HS-27A (cell line): ENCODE results near the gene CPNE5.
"Not testable (repeated sequence)": the region's sequence is repeated elsewhere in the genome, so short reads cannot be mapped to it uniquely, and the experiment has no call there.

Experiments
- DNase-seq: peaks from one replicate; pipeline ENCODE4 v3.0.0-alpha.2; 2012; ENCODE audit warnings: low read depth, missing footprints

Gene CPNE5

GRCh38 chr6:36723992-36724391, 115.3 kb downstream of the CPNE5 start:
- DNase-seq, result not testable (repeated sequence)

DNA sequence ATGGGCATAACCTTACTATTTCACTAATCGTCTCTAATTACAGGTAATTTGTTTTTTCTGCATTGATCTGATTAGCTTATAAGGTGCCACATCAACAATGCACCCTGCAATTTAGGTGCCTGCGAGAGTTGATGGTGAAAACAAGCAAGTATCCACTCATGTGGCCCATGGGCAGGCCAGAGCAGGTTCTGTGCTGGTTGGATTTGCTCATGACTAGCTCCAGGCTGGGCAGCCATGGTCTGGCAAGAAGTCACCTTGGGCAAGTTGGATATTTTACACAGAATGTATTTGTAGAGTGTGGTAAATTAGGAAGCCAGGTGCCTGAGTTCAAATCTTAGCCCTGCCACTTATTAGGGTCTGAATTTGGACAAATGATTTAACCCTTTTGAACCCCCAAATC, 116.4 kb downstream of the CPNE5 start:
- DNase-seq, result no peak

GRCh38 chr6:36722365-36722764, 116.9 kb downstream of the CPNE5 start:
- DNase-seq, result no peak

DNA sequence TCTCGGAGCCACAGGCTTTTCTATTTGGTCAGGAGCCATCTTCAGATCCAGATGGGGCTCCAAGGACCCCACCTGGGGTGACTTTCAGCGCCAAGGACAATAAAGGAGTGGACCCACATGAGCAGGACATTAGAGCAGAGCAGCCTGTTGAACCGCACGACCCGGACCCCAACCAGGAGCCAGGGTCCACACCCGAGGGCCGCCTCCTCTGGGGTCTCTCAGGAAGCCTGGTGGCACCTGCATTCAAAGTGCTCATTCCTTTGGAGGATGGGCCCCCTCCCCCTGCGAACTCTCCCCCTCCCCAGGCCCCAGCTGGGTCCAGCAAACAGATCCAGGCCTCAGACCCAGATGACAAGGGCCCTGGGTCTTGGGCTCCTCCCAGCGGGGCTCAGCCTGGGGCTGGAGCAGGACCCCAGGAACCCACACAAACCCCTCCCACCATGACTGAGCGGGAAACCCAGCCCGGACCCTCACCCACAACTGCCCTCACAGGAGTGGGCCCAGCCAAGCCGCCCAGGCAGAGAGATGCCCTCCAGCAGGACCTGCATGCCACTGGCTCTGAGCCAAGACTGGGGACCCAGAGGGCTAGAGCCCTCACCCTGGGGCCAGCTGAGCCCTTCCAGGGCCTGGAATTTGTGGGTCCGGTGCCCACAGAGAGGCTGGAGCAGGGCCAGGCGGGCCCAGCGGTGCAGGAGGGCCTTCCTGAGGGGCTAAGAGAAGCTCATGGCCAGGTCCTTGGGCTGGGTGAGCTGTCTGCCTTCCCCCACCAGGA, 117.7 kb downstream of the CPNE5 start:
- no peak for DNase-seq

- DNase-seq, result no peak
These were observed 118.7 kb downstream of the CPNE5 start for GRCh38 chr6:36720251-36721141.

GRCh38 chr6:36719126-36719525, 120.1 kb downstream of the CPNE5 start:
- no peak for DNase-seq

GRCh38 chr6:36718560-36718959, 120.7 kb downstream of the CPNE5 start:
- DNase-seq, result no peak

DNA sequence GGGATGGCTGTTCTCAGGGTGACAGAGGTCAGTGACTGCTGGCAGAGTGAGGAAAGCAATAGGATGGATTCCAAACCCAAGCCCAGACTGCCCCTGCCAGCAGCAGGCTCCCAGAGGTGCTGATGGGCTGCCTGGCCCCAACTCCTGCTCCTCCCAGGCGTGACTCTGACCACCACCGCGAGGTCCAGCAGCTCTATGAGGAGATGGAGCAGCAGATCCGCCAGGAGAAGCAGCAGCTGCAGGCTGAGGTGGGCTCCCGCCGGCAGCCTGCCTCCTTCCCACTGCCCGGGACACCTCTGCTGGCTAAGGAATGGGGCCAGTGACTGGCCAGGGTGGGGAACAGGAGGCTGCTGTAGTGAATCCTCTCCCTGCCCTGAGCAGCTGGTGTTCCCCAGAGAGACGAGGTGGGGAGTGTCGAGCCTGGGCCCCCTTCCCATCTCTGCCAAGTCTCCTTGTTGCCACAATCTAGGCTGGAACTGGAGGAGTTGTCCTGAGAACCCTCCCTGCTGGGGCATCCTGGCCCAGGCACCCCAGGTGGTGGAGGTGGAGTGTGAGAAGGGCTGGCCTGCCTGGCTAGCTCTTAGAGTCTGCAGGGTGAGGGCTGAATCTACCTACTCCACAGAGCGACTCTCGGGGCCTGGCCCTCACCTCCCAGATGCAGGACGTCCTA, 121.2 kb downstream of the CPNE5 start:
- DNase-seq, result no peak

DNA sequence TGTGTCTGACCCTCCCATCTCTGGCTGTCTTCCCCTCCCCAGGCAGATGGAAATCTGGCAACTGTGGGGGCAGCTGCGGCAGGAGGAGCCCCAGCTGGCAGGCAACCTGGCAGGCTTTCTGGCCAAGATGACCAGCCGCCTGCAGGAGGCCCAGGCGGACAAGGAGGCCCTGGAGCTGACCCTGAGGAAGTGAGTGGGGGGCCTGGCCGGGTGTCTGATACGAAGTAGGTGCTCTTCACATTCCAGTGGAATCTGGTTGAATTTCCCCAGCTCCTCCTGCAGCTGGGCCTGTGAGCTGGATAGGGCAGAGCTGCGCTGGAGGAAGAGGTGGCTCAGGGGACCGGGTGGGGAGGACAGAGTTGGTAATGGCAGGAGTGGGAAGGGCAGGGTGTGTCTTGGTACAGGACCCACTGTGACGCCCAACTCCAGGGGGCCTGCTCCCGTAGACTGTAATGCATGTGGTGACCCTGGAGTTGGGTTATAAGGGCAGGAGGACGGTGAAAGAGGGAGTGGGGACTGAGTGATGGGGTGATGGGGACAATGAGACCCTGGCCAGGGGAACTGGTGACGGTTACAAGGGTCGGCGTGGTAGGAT, 121.9 kb downstream of the CPNE5 start:
- no peak for DNase-seq

- no peak for DNase-seq
These were observed 122.7 kb downstream of the CPNE5 start for GRCh38 chr6:36716476-36717093.

DNA sequence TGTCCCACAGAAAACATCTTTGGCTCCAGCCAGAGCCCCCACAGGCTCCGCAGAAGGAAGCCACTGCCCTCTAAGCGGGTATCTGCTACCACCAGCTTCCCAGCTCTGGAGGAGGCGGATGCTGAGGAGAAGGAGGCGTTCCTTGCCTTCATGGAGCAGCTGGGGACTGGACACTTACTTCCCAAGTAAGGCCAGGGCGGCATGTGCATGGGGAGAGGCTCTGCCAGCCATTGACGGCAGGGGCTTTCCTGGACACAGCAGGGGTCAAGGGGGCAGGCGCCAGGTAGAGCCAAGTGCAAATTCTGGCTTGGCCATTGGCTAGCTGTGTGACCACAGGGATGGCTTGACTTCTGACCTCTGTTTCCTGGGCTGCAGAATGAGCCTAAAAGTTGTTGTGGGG, 123.8 kb downstream of the CPNE5 start:
- no peak for DNase-seq

- DNase-seq, result no peak
These were observed 124.7 kb downstream of the CPNE5 start for GRCh38 chr6:36714511-36714910.

DNA sequence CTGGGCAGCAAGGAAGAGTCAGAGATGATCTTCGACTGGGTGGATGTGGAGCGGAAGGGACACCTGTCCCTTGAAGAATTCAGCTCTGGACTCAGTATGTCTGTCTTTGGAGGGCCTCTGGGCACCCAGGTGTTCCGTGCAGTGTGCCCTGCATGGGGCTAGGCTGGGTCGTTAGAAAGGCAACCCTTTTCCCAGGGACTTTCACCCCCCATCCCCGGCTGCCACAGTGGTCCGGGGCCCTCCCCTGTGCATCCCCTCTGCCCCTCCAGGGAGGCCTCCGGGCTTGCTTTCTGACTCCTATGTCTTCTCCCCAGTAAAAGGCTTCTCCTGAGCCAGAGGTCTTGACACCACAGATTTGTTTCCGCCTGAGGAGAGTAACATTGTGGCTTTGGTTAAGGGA, 125.4 kb downstream of the CPNE5 start:
- DNase-seq, result no peak

DNA sequence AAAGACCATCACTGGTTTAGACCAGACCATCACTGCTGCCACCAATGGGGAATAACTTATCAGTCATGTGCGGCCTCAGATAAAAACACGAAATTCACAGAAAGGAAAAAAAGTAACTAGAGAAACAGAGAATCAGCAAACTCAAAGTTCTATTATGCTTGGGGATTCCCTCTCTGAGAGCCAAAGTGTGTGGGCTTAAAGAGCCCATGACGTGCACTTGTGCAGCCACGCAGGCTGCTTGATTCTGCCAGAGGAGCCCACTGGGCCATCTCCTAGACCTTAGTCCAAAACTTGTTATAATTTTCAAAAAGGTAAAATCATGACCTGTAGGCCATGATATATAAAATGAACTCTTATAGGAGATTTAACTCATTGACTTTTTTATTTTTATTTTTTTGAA, 126.4 kb downstream of the CPNE5 start:
- DNase-seq, result no peak

DNA sequence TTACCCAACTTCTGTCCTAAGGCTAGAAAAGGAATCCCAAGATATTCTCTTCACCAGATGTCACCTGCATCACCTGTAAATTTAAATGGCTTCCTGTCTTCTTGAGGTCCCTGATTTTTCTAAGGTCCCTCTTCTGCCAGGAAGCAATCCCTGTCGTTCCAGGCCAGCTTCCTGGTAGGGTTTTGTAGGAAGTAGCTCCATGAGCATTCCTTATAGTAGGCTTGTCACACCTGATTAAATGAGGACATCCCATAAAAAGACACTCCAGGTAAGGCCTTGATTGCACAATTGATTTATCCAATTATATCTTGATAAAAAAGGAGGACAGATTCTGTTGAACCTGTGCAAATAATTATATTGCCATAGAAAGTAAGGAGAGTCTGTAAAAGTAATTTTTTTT, 132.9 kb downstream of the CPNE5 start:
- DNase-seq, result no peak

DNA sequence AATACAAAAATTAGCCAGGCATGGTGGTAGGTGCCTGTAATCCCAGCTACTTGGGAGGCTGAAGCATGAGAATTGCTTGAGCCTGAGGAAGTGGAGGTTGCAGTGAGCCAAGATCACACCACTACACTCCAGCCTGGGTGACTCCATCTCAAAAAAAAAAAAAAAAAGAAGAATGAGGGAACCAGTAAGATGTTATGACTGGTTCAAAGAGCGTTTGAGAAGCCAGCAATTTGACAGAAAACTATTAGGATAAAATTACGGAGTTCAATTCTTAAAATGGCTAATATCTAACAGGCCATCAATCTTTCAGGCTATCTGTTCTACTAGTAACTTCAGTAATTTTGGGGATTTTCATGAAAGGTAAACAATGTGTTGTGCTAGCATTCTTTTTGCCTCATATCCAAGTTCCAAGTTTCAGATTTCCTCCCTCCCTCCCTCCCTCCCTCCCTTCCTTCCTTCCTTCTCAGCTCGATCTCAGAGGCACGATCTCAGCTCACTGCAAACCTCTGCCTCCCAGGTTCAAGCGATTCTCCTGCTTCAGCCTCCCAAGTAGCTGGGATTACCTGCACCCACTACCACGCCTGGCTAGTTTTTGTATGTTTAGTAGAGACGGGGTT, 134.2 kb downstream of the CPNE5 start:
- not testable (repeated sequence) for DNase-seq

GRCh38 chr6:36703982-36704381, 135.3 kb downstream of the CPNE5 start:
- no peak for DNase-seq

- DNase-seq, result no peak
These were observed 136.1 kb downstream of the CPNE5 start for GRCh38 chr6:36703081-36703606.

DNA sequence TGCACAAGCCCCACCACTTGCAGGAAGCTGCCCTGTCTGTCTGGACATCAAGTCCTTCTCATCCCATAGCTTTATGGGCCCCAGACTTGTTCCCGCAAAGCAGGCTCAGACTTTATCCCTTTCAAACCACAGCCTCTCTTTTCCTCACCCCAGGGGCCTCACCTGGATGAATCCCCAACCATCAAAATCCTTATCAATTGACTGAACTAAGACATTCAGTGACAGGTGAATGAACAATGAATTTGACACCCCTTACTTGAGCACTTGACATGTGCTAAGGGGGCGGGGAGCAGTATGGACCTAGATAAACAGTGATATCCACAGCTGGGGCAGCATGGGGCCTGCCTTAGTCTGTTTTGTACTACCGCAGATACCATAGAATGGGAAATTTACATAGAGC, 136.6 kb downstream of the CPNE5 start:
- no peak for DNase-seq

DNA sequence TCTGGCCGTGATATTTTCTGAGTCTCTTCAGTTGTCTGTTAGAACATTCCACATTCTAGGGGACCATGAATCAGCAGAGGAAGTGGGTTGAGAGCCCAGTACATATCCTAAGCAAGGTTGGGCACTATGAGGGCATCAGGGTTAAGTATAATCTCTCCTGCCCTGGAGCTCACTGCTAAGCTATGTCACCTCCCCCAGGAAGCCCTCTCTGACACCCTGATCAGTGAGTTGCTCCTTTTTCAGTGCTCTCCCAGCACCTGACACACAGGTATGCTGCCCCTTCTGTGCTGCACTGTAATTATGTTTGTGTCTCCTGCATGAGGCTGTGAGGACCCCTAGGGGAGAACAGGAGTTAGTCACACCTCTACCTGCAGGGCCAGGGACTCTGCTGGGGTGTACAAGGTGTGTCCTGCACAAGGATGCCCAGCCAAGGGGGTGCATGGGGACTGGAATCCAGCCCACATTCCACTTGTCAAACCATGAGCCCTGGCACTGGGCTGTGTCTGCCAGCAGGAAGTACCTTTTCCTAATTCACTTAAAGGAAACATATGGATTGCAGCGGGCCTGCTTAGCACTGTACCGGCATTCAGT, 137.7 kb downstream of the CPNE5 start:
- DNase-seq, result no peak

- DNase-seq, result no peak
These were observed 138.4 kb downstream of the CPNE5 start for GRCh38 chr6:36700831-36701230.
